ENCODE measurements around the gene MT4.
"Not testable (repeated sequence)": the region's sequence is repeated elsewhere in the genome, so short reads cannot be mapped to it uniquely, and the experiment has no call there.

MT4 gene

GRCh38 chr16:56560447-56560846 is 4.4 kb upstream of the MT4 start:
- DNase-seq = no peak

- no peak for DNase-seq
These were observed 3.7 kb upstream of the MT4 start for GRCh38 chr16:56561126-56561525.

- DNase-seq = no peak
These were observed 5.1 kb downstream of the MT4 start for GRCh38 chr16:56569971-56570370.

- DNase-seq = no peak
These were observed 6.7 kb downstream of the MT4 start for GRCh38 chr16:56571525-56571924.

GRCh38 chr16:56574625-56575024 is 9.8 kb downstream of the MT4 start:
- DNase-seq = no peak

GRCh38 chr16:56576585-56577299 is 11.9 kb downstream of the MT4 start:
- peak; percentile 55 for DNase-seq

GRCh38 chr16:56577300-56577625 is 12.4 kb downstream of the MT4 start:
- no peak for DNase-seq

GRCh38 chr16:56580391-56581048 is 15.6 kb downstream of the MT4 start:
- DNase-seq = no peak

- not testable (repeated sequence) for DNase-seq
These were observed 18.0 kb downstream of the MT4 start for GRCh38 chr16:56582911-56583310.

GRCh38 chr16:56583351-56584168 is 18.7 kb downstream of the MT4 start:
- DNase-seq = no peak

GRCh38 chr16:56584276-56584675 is 19.4 kb downstream of the MT4 start:
- DNase-seq = no peak

- no peak for DNase-seq
These were observed 23.9 kb downstream of the MT4 start for GRCh38 chr16:56588781-56589140.

GRCh38 chr16:56589141-56590039 is 24.5 kb downstream of the MT4 start, which contains the start of gene MT3:
Gene MT3 (plus strand): TSS chr16:56589528. CDS start chr16:56589591, 63 bp downstream.
- DNase-seq = peak; percentile 55

- DNase-seq = no peak
These were observed 26.6 kb downstream of the MT4 start for GRCh38 chr16:56591377-56592060.

- DNase-seq = no peak
These were observed 28.9 kb downstream of the MT4 start for GRCh38 chr16:56593573-56594291.

GRCh38 chr16:56594292-56594619 is 29.4 kb downstream of the MT4 start:
- no peak for DNase-seq

- peak; percentile 14 for DNase-seq
These were observed 35.6 kb downstream of the MT4 start for GRCh38 chr16:56600398-56600999.

GRCh38 chr16:56601325-56601724 is 36.5 kb downstream of the MT4 start:
- peak; percentile 11 for DNase-seq

GRCh38 chr16:56603589-56603988 is 38.7 kb downstream of the MT4 start:
- peak; percentile 40 for DNase-seq

GRCh38 chr16:56604966-56605365 is 40.1 kb downstream of the MT4 start:
- no peak for DNase-seq

GRCh38 chr16:56605475-56605874 is 40.6 kb downstream of the MT4 start:
- no peak for DNase-seq

All from NCI-H345 (cell line).